HEK293T (cell line): ENCODE data around the gene KCNMA1.

ENCODE experiments used
- CTCF ChIA-PET: fragments of 350-600 bp; formaldehyde crosslinking; extraction: SDS; loops from one replicate; lab custom pipeline; 2021; ENCODE audit warnings: antibody characterized with exemption, inconsistent platforms; lab: Yijun Ruan, JAX
- POLR2A ChIA-PET: fragments of 350-600 bp; formaldehyde crosslinking; extraction: SDS; loops from one replicate; lab custom pipeline; 2020; ENCODE audit warnings: antibody characterized with exemption, inconsistent platforms; lab: Yijun Ruan, JAX
- DNase-seq: peaks from one replicate; pipeline ENCODE4 v3.0.0; 2012; ENCODE audit warnings: mixed read lengths; ENCODE audit errors: extremely low spot score
- ARNT ChIP-seq: fragments of 450-650 bp; IDR thresholded peaks from 2 replicates; pipeline ENCODE4 v1.6.1; 2017; ENCODE audit warnings: mild to moderate bottlenecking
- BHLHE40 ChIP-seq: fragments of 450-650 bp; IDR thresholded peaks from 2 replicates; pipeline ENCODE4 v1.6.1; 2016; ENCODE audit warnings: mild to moderate bottlenecking, moderate library complexity, borderline replicate concordance
- CTBP1 ChIP-seq: fragments of 450-650 bp; IDR thresholded peaks from 2 replicates; pipeline ENCODE4 v1.6.1; 2016; ENCODE audit warnings: borderline replicate concordance
- ELF4 ChIP-seq: fragments of 450-650 bp; IDR thresholded peaks from 2 replicates; pipeline ENCODE4 v1.6.1; 2017; ENCODE audit warnings: antibody characterized with exemption
- FOXA1 ChIP-seq: fragments of 450-650 bp; IDR thresholded peaks from 2 replicates; pipeline ENCODE4 v1.6.1; 2016; ENCODE audit warnings: mild to moderate bottlenecking
- FOXK2 ChIP-seq: fragments of 450-650 bp; IDR thresholded peaks from 2 replicates; pipeline ENCODE4 v1.6.1; 2016; ENCODE audit warnings: mild to moderate bottlenecking
- FOXM1 ChIP-seq: fragments of 450-650 bp; IDR thresholded peaks from 2 replicates; pipeline ENCODE4 v1.6.1; 2017; ENCODE audit warnings: mild to moderate bottlenecking, borderline replicate concordance
- HDGF ChIP-seq: fragments of 450-650 bp; IDR thresholded peaks from 2 replicates; pipeline ENCODE4 v1.6.1; 2017; ENCODE audit warnings: antibody characterized with exemption, borderline replicate concordance
- L3MBTL2 ChIP-seq: fragments of 450-650 bp; conservative IDR thresholded peaks from 2 replicates; pipeline ENCODE4 v1.6.1; 2016; ENCODE audit warnings: mild to moderate bottlenecking
- LEF1 ChIP-seq: fragments of 450-650 bp; IDR thresholded peaks from 2 replicates; pipeline ENCODE4 v1.6.1; 2017; ENCODE audit warnings: mild to moderate bottlenecking, borderline replicate concordance
- NFRKB ChIP-seq: fragments of 450-650 bp; IDR thresholded peaks from 2 replicates; pipeline ENCODE4 v1.6.1; 2016; ENCODE audit warnings: mild to moderate bottlenecking, moderate library complexity
- SP1 ChIP-seq: fragments of 450-650 bp; IDR thresholded peaks from 2 replicates; pipeline ENCODE4 v1.6.1; 2017
- SUZ12 ChIP-seq: fragments of 450-650 bp; IDR thresholded peaks from 2 replicates; pipeline ENCODE4 v1.6.1; 2016; ENCODE audit warnings: mild to moderate bottlenecking
- TARDBP ChIP-seq: fragments of 450-650 bp; IDR thresholded peaks from 2 replicates; pipeline ENCODE4 v1.6.1; 2016
- ZNF384 ChIP-seq: fragments of 450-650 bp; IDR thresholded peaks from 2 replicates; pipeline ENCODE4 v1.6.1; 2016
- TF ChIP-seq, protein P1 (sequence below): fragments of 450-650 bp; IDR thresholded peaks from 2 replicates; pipeline ENCODE4 v1.6.1; 2016

The KCNMA1 gene

DNA sequence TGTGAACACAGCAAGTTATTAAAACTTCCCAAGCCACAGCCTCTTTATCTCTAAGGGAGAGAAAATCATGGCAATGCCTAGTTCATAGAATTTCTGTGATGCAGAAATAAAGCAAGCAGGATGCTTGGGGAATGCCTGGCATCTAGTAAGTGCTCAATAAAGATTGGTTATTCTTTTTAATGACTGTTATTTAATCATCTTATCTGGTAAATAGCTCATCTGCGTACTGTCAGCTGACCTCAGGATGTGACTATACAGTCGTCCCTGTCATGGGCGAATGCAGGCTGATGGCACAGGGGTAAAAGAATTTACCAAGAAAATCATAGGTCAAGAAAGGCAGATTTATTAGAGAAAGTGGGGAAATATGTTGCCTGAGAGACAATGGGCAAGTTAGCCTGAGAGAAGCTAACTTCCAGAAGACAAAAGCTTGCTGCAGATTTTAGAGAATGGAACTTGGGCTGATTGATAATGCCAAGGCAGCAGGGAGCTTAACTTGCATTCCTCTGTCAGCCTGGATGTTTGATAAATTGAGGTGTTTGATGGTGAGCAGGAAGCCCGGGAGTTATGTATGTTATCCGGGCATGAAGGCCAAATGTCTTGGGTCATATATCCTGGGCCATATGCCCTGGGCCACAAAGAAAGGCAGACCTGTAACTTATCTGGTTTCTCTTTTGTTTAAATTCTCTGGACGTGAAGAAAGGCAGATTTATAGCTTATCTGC is 126.0 kb downstream of the KCNMA1 start:
- no peak for TF ChIP-seq ARNT
- no peak for TF ChIP-seq L3MBTL2
- no peak for TF ChIP-seq FOXA1
- no peak for TF ChIP-seq ZNF384
- TF ChIP-seq TARDBP: no peak
- TF ChIP-seq, protein P1, sequence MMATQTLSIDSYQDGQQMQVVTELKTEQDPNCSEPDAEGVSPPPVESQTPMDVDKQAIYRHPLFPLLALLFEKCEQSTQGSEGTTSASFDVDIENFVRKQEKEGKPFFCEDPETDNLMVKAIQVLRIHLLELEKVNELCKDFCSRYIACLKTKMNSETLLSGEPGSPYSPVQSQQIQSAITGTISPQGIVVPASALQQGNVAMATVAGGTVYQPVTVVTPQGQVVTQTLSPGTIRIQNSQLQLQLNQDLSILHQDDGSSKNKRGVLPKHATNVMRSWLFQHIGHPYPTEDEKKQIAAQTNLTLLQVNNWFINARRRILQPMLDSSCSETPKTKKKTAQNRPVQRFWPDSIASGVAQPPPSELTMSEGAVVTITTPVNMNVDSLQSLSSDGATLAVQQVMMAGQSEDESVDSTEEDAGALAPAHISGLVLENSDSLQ: no peak
- no peak for TF ChIP-seq SP1
- TF ChIP-seq FOXK2: no peak
- no peak for TF ChIP-seq ELF4
- TF ChIP-seq HDGF: no peak
- no peak for TF ChIP-seq CTBP1
- no peak for TF ChIP-seq NFRKB
- TF ChIP-seq FOXM1: no peak
- no peak for TF ChIP-seq BHLHE40
- TF ChIP-seq SUZ12: no peak
- TF ChIP-seq LEF1: no peak
- DNase-seq: no peak
- ChIA-PET POLR2A (no interaction called here), CTCF (interaction anchor here (1.0 kb wide), 1 partner anchor 10 kb away, joined by 3 read pairs; no protein-coding TSS in a partner anchor)

GRCh38 chr10:77510695-77511094 is 126.9 kb downstream of the KCNMA1 start:
- POLR2A ChIA-PET: no interaction called here
- no peak for TF ChIP-seq ELF4
- no peak for TF ChIP-seq SUZ12
- no peak for TF ChIP-seq SP1
- CTCF ChIA-PET: no interaction called here
- DNase-seq: no peak

DNA sequence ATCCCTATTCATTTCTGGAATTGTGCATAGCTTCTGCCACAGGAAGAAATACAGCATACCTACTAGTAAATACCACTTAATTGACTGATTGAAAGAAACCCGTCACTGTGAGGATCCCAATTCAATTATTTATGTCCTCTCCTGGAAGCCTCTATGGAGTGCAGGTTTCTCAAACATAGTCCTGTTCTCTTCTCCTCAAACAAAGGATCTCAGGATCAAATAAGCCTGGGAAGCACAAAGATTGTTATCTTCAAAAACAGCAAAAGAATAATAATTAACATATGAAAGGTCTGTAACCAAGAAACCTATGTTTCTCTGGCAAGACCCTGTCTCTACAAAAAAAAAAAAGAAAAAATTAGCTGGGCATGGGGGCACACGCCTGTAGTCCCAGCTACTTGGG is 127.3 kb downstream of the KCNMA1 start:
- no peak for TF ChIP-seq ARNT
- no peak for TF ChIP-seq FOXA1
- TF ChIP-seq HDGF: no peak
- no peak for TF ChIP-seq ZNF384
- no peak for TF ChIP-seq FOXM1
- no peak for TF ChIP-seq FOXK2
- TF ChIP-seq BHLHE40: no peak
- TF ChIP-seq LEF1: no peak
- no peak for TF ChIP-seq CTBP1
- TF ChIP-seq ELF4: no peak
- TF ChIP-seq, protein P1: no peak
- no peak for TF ChIP-seq NFRKB
- no peak for TF ChIP-seq TARDBP
- no peak for TF ChIP-seq SUZ12
- TF ChIP-seq SP1: no peak
- TF ChIP-seq L3MBTL2: no peak
- CTCF ChIA-PET: no interaction called here
- DNase-seq: no peak
- POLR2A ChIA-PET: no interaction called here

- TF ChIP-seq, protein P1: no peak
- TF ChIP-seq TARDBP (no peak), LEF1 (no peak), ELF4 (no peak), HDGF (no peak), BHLHE40 (no peak), L3MBTL2 (no peak), FOXM1 (no peak), FOXA1 (no peak)
- no peak for DNase-seq
- CTCF ChIA-PET: no interaction called here
- POLR2A ChIA-PET: no interaction called here
Measured at GRCh38 chr10:77509391-77509790, 128.2 kb downstream of the KCNMA1 start.

DNA sequence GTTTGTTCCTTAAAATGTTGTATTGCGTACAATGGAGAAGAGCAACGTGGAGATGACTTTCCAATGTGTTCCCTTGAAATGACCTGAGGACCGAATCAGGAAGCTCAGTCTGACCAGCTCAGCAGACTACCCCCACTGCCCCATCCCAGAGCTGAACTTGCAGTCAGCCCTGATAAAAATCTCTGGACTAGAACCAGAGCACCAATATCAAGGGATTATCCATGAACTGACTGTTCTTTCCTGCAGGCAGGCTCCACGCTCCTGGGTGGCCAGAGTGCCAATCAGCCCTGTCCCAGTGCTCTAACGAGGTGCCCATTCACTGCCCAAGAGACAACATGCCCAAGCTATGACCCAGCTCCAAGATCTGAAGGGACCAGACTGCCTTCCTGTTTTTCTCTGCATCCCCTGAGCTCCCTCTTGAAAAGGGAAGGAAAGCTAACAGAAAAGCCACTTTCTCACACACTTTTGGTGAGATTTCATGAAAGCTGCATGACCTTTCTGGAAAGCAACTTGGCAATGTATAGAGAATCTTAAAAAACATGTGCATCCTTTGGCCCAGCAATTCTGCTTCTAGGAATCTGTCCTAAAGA is 130.2 kb downstream of the KCNMA1 start:
- ChIA-PET CTCF (no interaction called here), POLR2A (no interaction called here)
- no peak for DNase-seq
- TF ChIP-seq FOXK2 (no peak), BHLHE40 (no peak), TARDBP (no peak), HDGF (no peak), FOXA1 (no peak), CTBP1 (no peak), LEF1 (no peak), NFRKB (no peak), ZNF384 (no peak), ARNT (no peak)
- TF ChIP-seq, protein P1: no peak
